NCI-H748 treated with DMSO at 0.1 percent for 48 hours (cell line): Measurements from ENCODE around the gene ATF6B.
A peak's percentile ranks its signal among the peaks of the same experiment; 100 is the strongest.
"Not testable (repeated sequence)": the region's sequence is repeated elsewhere in the genome, so short reads cannot be mapped to it uniquely, and the experiment has no call there.

Experiments
- DNase-seq: peaks from one replicate; lab custom pipeline; 2025; lab: John Stamatoyannopoulos, UW

Gene ATF6B

GRCh38 chr6:32154514-32155161, 26.6 kb upstream of the ATF6B start:
- peak; percentile 70 for DNase-seq

- DNase-seq, result peak; percentile 85
These were observed 25.8 kb upstream of the ATF6B start, which contains the start of gene PPT2 for GRCh38 chr6:32153564-32154513. PPT2 (plus strand) TSS chr6:32154141; CDS start chr6:32154595, 454 bp downstream.

GRCh38 chr6:32152769-32153563, 24.9 kb upstream of the ATF6B start:
- DNase-seq, result no peak

- no peak for DNase-seq
These were observed 24.1 kb upstream of the ATF6B start, which contains the start of gene PRRT1 for GRCh38 chr6:32151863-32152768. PRRT1 (minus strand) TSS chr6:32151939; CDS start chr6:32151827, 112 bp downstream.

GRCh38 chr6:32151181-32151862, 23.3 kb upstream of the ATF6B start:
- DNase-seq, result no peak

GRCh38 chr6:32149932-32150870, 22.2 kb upstream of the ATF6B start:
- DNase-seq, result no peak

- no peak for DNase-seq
These were observed 21.2 kb upstream of the ATF6B start for GRCh38 chr6:32149092-32149755.

- no peak for DNase-seq
These were observed 20.4 kb upstream of the ATF6B start for GRCh38 chr6:32148289-32149091.

- no peak for DNase-seq
These were observed 19.5 kb upstream of the ATF6B start for GRCh38 chr6:32147401-32148132.

- no peak for DNase-seq
These were observed 18.6 kb upstream of the ATF6B start for GRCh38 chr6:32146687-32147086.

- no peak for DNase-seq
These were observed 18.2 kb upstream of the ATF6B start for GRCh38 chr6:32146287-32146686.

GRCh38 chr6:32144238-32144637, 16.2 kb upstream of the ATF6B start:
- not testable (repeated sequence) for DNase-seq

GRCh38 chr6:32140420-32141046, 12.5 kb upstream of the ATF6B start:
- DNase-seq, result no peak

- no peak for DNase-seq
These were observed 11.5 kb upstream of the ATF6B start for GRCh38 chr6:32139590-32139989.

GRCh38 chr6:32137454-32137853, 9.4 kb upstream of the ATF6B start:
- DNase-seq, result no peak

GRCh38 chr6:32133786-32134185, 5.7 kb upstream of the ATF6B start:
- no peak for DNase-seq

GRCh38 chr6:32132110-32132509, 4.1 kb upstream of the ATF6B start:
- no peak for DNase-seq
